HCT116 (cell line): Measurements from ENCODE around the gene GOLGA2. TPM values are rescaled to one million over a fixed set of nuclear protein-coding genes. Genes with fewer than 3 reads are reported as not detected.

Experiments
- ATAC-seq: fragments of 200-7000 bp; cut with Tn5 transposase; 2 replicates; pipeline ENCODE4 v1.9.1; 2020; ENCODE audit warnings: mild to moderate bottlenecking, moderate library complexity
- BruUV-seq: library from RNA; stranded (reverse); fragments of 400-500 nt; replicated peaks from 2 replicates; lab custom pipeline; 2021; lab: Mats Ljungman, UMichigan
- CTCF ChIA-PET: fragments of 300-600 bp; sonication (Branson Sonifier 250); formaldehyde crosslinking; loops from one replicate; lab custom pipeline; 2021; ENCODE audit warnings: antibody characterized with exemption; lab: Charles Lee
- POLR2A ChIA-PET: fragments of 300-600, 350-600 bp; sonication (Branson Sonifier 250); formaldehyde crosslinking; loops from one replicate; lab custom pipeline; 2021; ENCODE audit warnings: antibody characterized with exemption; lab: Charles Lee
- RAD21 ChIA-PET, 2 experiments: fragments of 300-600 bp; sonication (Branson Sonifier 250); formaldehyde crosslinking; loops; one replicate each; lab custom pipeline; 2023; ENCODE audit warnings: low total read pairs in 2 of 2; ENCODE audit not compliant: uncharacterized antibody in 2 of 2, unreplicated experiment in 2 of 2, low non-redundant PET in 1 of 2; lab: Charles Lee
- DNase-seq: peaks from one replicate; pipeline ENCODE4 v3.0.0-alpha.2; 2010; ENCODE audit warnings: low read depth, low spot score
- H2AFZ ChIP-seq: fragments of 200-600 bp; shearing (Covaris generic), sonication (generic); 2 replicates; pipeline ENCODE4 v1.6.1; 2017; ENCODE audit warnings: low read depth, mixed run types, mixed read lengths, antibody characterized with exemption, low read length; ENCODE audit not compliant: poor library complexity, severe bottlenecking
- H3K27ac ChIP-seq: 2 replicates; pipeline ENCODE4 v1.5.1; 2012; ENCODE audit warnings: low read depth, low read length
- H3K27me3 ChIP-seq: fragments of 200-600 bp; sonication (generic); 2 replicates; pipeline ENCODE4 v1.6.1; 2016; ENCODE audit warnings: mixed run types, low read length, mixed read lengths; ENCODE audit not compliant: insufficient read depth
- H3K36me3 ChIP-seq, 2 experiments: fragments of 200-500 bp in 1 of 2; fragments of 200-600 bp in 1 of 2; sonication (Bioruptor generic) in 1 of 2; sonication (generic) in 1 of 2; 2 replicates each; pipeline versions ENCODE4 v1.5.1 to v1.6.1; 2014 to 2016; ENCODE audit warnings: low read length in 2 of 2, inconsistent platforms in 1 of 2, mixed read lengths in 1 of 2, mixed run types in 1 of 2; ENCODE audit not compliant: insufficient read depth in 2 of 2, control insufficient read depth in 1 of 2
- H3K4me1 ChIP-seq, 2 experiments: fragments of 200-600 bp in 1 of 2; sonication (generic) in 1 of 2; 2 replicates each; pipeline versions ENCODE4 v1.5.1 to v1.6.1; 2012 to 2017; ENCODE audit warnings: low read length in 2 of 2, inconsistent platforms in 1 of 2, mild to moderate bottlenecking in 1 of 2, mixed read lengths in 1 of 2, mixed run types in 1 of 2, moderate library complexity in 1 of 2; ENCODE audit not compliant: insufficient read depth in 2 of 2, control insufficient read depth in 1 of 2
- H3K4me2 ChIP-seq: fragments of 200-600 bp; sonication (generic); 2 replicates; pipeline ENCODE4 v1.6.1; 2017; ENCODE audit warnings: mixed run types, low read length, mixed read lengths
- H3K4me3 ChIP-seq, 2 experiments: fragments of 200-600 bp in 1 of 2; sonication (generic) in 1 of 2; replicated peaks in 1 of 2; 2 replicates each; pipeline ENCODE4 v1.5.1; 2011 to 2016; ENCODE audit warnings: low read length in 2 of 2, control low read depth in 1 of 2, low read depth in 1 of 2, mild to moderate bottlenecking in 1 of 2, mixed read lengths in 1 of 2, mixed run types in 1 of 2
- H3K79me2 ChIP-seq: fragments of 200-600 bp; sonication (generic); 2 replicates; pipeline ENCODE4 v1.6.1; 2017; ENCODE audit warnings: mild to moderate bottlenecking, mixed run types, low read length, moderate library complexity, mixed read lengths; ENCODE audit not compliant: insufficient read depth
- H3K9ac ChIP-seq: fragments of 200-600 bp; sonication (generic); 2 replicates; pipeline ENCODE4 v1.6.1; 2016; ENCODE audit warnings: low read length, mixed read lengths
- H3K9me2 ChIP-seq: fragments of 200-600 bp; sonication (generic), shearing (Covaris generic); 2 replicates; pipeline ENCODE4 v1.6.1; 2017; ENCODE audit warnings: mixed run types, mild to moderate bottlenecking, moderate library complexity; ENCODE audit not compliant: insufficient read depth
- H3K9me3 ChIP-seq, 2 experiments: fragments of 200-500 bp in 1 of 2; fragments of 200-600 bp in 1 of 2; sonication (Bioruptor generic) in 1 of 2; sonication (generic) in 1 of 2; 2 replicates each; pipeline ENCODE4 v1.6.1; 2014 to 2017; ENCODE audit warnings: low read length in 2 of 2, mixed read lengths in 2 of 2, inconsistent platforms in 1 of 2, low read depth in 1 of 2, mild to moderate bottlenecking in 1 of 2, mixed run types in 1 of 2, moderate library complexity in 1 of 2; ENCODE audit not compliant: control insufficient read depth in 1 of 2, insufficient read depth in 1 of 2
- H4K20me1 ChIP-seq: fragments of 200-600 bp; sonication (generic), shearing (Covaris generic); 2 replicates; pipeline ENCODE4 v1.6.1; 2017; ENCODE audit warnings: mixed run types, mild to moderate bottlenecking, moderate library complexity; ENCODE audit not compliant: insufficient read depth
- EGR1 ChIP-seq: IDR thresholded peaks from 2 replicates; pipeline ENCODE4 v1.6.1; 2012; ENCODE audit warnings: low read depth
- EZH2 ChIP-seq: fragments of 200-600 bp; sonication (generic); IDR thresholded peaks from 2 replicates; pipeline ENCODE4 v1.6.1; 2017; ENCODE audit warnings: antibody characterized with exemption, mixed run types
- EZH2phosphoT487 ChIP-seq: fragments of 200-600 bp; IDR thresholded peaks from 2 replicates; pipeline ENCODE4 v1.6.1; 2018; ENCODE audit warnings: antibody characterized with exemption, borderline replicate concordance
- JUND ChIP-seq: IDR thresholded peaks from 2 replicates; pipeline ENCODE4 v1.6.1; 2012
- POLR2A ChIP-seq: IDR thresholded peaks from 2 replicates; pipeline ENCODE4 v1.7.0; 2011; ENCODE audit warnings: borderline replicate concordance; ENCODE audit not compliant: insufficient read depth, insufficient read length; ENCODE audit errors: extremely low read depth
- SIN3A ChIP-seq: IDR thresholded peaks from 2 replicates; pipeline ENCODE4 v1.6.1; 2012; ENCODE audit warnings: low read depth
- SRF ChIP-seq: IDR thresholded peaks from 2 replicates; pipeline ENCODE4 v1.6.1; 2012; ENCODE audit warnings: low read depth
- YY1 ChIP-seq: IDR thresholded peaks from 2 replicates; pipeline ENCODE4 v1.6.1; 2011; ENCODE audit warnings: low read length, low read depth, moderate library complexity, mild to moderate bottlenecking; ENCODE audit not compliant: insufficient replicate concordance; ENCODE audit errors: extremely low read depth
- ZFX ChIP-seq: fragments of 450-650 bp; IDR thresholded peaks from 2 replicates; pipeline ENCODE4 v1.6.1; 2017
- ZNF274 ChIP-seq: fragments of 200-500 bp; sonication (Bioruptor generic); IDR thresholded peaks from 2 replicates; pipeline ENCODE4 v1.6.1; 2014; ENCODE audit warnings: mild to moderate bottlenecking, low read depth, low read length, inconsistent platforms
- intact Hi-C: fragments of 100-400 bp; cut with micrococcal nuclease; formaldehyde crosslinking; loops from 2 replicates; pipeline ENCODE4 v1.10.0; 2022
- total RNA-seq: library from RNA; stranded (reverse); gene quantifications from one replicate; pipeline ENCODE4 v1.2.1, GENCODE V29; 2021; ENCODE audit not compliant: unreplicated experiment
- TF ChIP-seq, protein P1 (sequence below): IDR thresholded peaks from 2 replicates; pipeline ENCODE4 v1.6.1; 2011; ENCODE audit warnings: mild to moderate bottlenecking, low read length, moderate library complexity; ENCODE audit not compliant: insufficient replicate concordance; ENCODE audit errors: extremely low read depth
- TF ChIP-seq, protein P2 (sequence below), 3 experiments: fragments of 200-600 bp in 1 of 3; sonication (generic) in 1 of 3; IDR thresholded peaks in 2 of 3; conservative IDR thresholded peaks in 1 of 3; 2 replicates each; pipeline ENCODE4 v1.5.1; 2012 to 2017; ENCODE audit warnings: low read depth in 2 of 3, low read length in 2 of 3, antibody characterized with exemption in 1 of 3, borderline replicate concordance in 1 of 3, control low read depth in 1 of 3, mild to moderate bottlenecking in 1 of 3, mixed read lengths in 1 of 3, mixed run types in 1 of 3, moderate library complexity in 1 of 3; ENCODE audit not compliant: insufficient read depth in 1 of 3
- TF ChIP-seq, protein P3 (sequence below): IDR thresholded peaks from 2 replicates; pipeline ENCODE4 v1.6.1; 2012

Gene GOLGA2
- total RNA-seq, 1 experiment from 2014 or later: 67.0 TPM

DNA sequence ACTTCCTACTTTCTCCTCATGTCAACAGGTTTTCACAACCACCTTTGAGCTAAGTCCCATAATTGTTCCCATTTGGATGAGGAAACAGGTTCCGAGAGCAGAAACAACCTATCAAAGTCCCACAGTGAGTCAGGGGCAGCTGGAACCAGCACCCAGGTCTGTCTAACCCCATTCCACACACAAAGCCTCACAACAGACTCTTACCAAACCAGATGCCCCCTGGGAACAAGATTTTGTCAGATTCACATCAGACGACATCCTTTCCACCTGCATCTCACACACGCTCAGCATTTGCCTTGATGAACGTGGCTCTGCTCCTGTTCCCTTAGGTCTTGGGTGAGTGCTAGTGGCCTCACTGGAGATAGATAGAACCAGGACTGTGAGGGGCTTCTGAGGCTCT, 17.3 kb upstream of the GOLGA2 start:
- Histone ChIP-seq H3K4me1 (peaks cover 5 to 18% of the 10 kb centered on the region in 2 experiments; a peak in 3 of 4 replicates), H2AFZ (no peak overlapping the region), H4K20me1 (no peaks in the 10 kb centered on the region), H3K79me2 (no peaks in the 10 kb centered on the region), H3K9ac (no peak overlapping the region), H3K27me3 (no peaks in the 10 kb centered on the region), H3K4me2 (no peak overlapping the region), H3K36me3 (no peaks in the 10 kb centered on the region), H3K9me2 (no peaks in the 10 kb centered on the region), H3K9me3 (no peaks in the 10 kb centered on the region), H3K27ac (no peak overlapping the region), H3K4me3 (no peak overlapping the region)
- RAD21 ChIA-PET: no interaction called here
- TF ChIP-seq EZH2phosphoT487 (no peak), ZNF274 (no peak), JUND (no peak)
- TF ChIP-seq, protein P1, sequence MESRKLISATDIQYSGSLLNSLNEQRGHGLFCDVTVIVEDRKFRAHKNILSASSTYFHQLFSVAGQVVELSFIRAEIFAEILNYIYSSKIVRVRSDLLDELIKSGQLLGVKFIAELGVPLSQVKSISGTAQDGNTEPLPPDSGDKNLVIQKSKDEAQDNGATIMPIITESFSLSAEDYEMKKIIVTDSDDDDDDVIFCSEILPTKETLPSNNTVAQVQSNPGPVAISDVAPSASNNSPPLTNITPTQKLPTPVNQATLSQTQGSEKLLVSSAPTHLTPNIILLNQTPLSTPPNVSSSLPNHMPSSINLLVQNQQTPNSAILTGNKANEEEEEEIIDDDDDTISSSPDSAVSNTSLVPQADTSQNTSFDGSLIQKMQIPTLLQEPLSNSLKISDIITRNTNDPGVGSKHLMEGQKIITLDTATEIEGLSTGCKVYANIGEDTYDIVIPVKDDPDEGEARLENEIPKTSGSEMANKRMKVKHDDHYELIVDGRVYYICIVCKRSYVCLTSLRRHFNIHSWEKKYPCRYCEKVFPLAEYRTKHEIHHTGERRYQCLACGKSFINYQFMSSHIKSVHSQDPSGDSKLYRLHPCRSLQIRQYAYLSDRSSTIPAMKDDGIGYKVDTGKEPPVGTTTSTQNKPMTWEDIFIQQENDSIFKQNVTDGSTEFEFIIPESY: no peak
- intact Hi-C loops: loop anchor here (10.0 kb wide), 1 partner anchor 262 kb away; the partner anchor contains the start of gene SPTAN1
- BruUV-seq: no TSS peak
- ATAC-seq: no peak
- CTCF ChIA-PET: interaction anchor here (0.6 to 1.6 kb wide), 3 partner anchors 47 to 338 kb away, joined by 3 to 6 read pairs (median 3); partner anchors contain the start of genes CERCAM and SLC27A4
- no peak for DNase-seq
- POLR2A ChIA-PET: interaction anchor here (0.6 kb wide), 1 partner anchor 128 kb away, joined by 4 read pairs; the partner anchor contains the start of gene CERCAM

DNA sequence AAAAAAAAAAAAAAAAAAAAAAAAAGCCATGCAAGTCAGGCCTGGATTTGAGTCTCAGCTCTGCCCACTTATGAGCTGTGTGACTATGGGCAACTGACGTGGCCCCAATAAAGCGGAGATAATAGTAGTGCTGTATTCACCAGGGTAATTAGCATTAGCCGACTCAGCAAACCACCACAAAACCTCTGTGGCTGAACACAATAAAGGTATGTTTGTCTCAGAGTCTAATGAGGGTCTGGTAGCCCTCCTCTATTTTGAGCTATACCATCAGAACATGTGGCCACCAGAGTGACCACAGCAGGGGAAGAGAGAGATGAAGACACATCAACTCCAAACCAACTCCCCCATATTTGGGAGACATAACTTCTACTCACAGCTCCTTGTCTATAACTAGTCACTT, 16.2 kb upstream of the GOLGA2 start:
- Histone ChIP-seq H3K27me3 (no peaks in the 10 kb centered on the region), H3K9me2 (no peaks in the 10 kb centered on the region), H3K9ac (no peak overlapping the region), H3K4me1 (peaks cover 5 to 16% of the 10 kb centered on the region in 2 experiments; a peak in 3 of 4 replicates), H3K27ac (no peak overlapping the region), H3K9me3 (no peaks in the 10 kb centered on the region), H4K20me1 (no peaks in the 10 kb centered on the region), H3K4me3 (no peak overlapping the region), H3K79me2 (no peaks in the 10 kb centered on the region), H3K4me2 (no peak overlapping the region), H2AFZ (no peak overlapping the region), H3K36me3 (no peaks in the 10 kb centered on the region)
- RAD21 ChIA-PET: no interaction called here
- CTCF ChIA-PET: interaction anchor here (1.6 kb wide), 1 partner anchor 128 kb away, joined by 6 read pairs; the partner anchor contains the start of gene CERCAM
- TF ChIP-seq SRF (no peak), EZH2 (no peak), ZFX (no peak), EZH2phosphoT487 (no peak), YY1 (no peak), POLR2A (no peak), ZNF274 (no peak), EGR1 (no peak), SIN3A (no peak)
- TF ChIP-seq, protein P2, sequence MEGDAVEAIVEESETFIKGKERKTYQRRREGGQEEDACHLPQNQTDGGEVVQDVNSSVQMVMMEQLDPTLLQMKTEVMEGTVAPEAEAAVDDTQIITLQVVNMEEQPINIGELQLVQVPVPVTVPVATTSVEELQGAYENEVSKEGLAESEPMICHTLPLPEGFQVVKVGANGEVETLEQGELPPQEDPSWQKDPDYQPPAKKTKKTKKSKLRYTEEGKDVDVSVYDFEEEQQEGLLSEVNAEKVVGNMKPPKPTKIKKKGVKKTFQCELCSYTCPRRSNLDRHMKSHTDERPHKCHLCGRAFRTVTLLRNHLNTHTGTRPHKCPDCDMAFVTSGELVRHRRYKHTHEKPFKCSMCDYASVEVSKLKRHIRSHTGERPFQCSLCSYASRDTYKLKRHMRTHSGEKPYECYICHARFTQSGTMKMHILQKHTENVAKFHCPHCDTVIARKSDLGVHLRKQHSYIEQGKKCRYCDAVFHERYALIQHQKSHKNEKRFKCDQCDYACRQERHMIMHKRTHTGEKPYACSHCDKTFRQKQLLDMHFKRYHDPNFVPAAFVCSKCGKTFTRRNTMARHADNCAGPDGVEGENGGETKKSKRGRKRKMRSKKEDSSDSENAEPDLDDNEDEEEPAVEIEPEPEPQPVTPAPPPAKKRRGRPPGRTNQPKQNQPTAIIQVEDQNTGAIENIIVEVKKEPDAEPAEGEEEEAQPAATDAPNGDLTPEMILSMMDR (IDR thresholded peaks at IDR 0.05 in 2 of 3, conservative IDR thresholded peaks at IDR 0.05 in 1 of 3; ENCODE audit: borderline replicate concordance in 1 of 3, insufficient read depth in 1 of 3, low read depth in 2 of 3, low read length in 2 of 3): no peak
- TF ChIP-seq, protein P1: no peak
- TF ChIP-seq, protein P3, sequence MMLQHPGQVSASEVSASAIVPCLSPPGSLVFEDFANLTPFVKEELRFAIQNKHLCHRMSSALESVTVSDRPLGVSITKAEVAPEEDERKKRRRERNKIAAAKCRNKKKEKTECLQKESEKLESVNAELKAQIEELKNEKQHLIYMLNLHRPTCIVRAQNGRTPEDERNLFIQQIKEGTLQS: no peak
- BruUV-seq: no TSS peak
- intact Hi-C loops: loop anchor here (10.0 kb wide), 1 partner anchor 263 kb away; the partner anchor contains the start of gene SPTAN1
- DNase-seq: no peak
- POLR2A ChIA-PET: no interaction called here
- ATAC-seq: no peak
